HCEC 1CT (cell line): ENCODE results near the gene LHX6.

Source experiments
- DNase-seq: peaks from one replicate; pipeline ENCODE4 v3.0.0-alpha.2; 2017

The LHX6 gene

DNA sequence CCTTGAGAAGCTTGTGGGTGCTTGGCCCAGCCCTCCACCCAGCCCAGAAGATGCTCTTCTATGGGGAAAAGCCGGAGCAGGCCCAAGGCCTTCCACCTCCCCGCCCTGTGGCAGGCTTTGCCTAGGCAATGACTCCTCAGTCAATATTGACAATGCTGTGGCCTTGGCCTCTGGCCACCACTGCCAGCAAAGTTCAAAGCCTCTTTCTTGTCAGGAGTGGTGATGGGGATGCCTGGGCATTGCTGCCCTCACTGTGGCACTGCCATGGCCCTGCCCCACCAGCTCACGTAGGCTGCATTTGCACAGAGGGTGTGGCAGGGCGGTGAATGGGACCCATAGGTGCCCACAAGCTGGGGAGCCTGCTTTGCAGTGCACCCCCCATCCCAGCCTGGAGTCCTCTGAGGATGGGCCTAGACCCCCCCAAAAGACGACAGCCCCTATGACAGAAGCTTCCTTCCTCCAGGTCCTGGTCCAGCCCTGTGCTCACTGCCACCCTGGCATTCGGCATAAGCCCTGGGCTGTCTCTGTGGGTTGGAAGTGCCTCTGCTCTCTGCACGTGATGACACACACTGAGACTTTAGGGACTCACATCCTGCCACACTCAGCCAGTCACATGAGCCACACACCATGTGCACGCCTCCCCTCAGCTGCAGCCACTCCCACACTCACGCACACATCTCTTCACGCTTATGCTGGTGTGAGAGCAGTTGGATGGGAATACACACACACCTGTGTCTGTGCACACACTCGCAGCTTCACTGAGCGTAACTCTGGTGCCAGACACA lies 38.0 kb downstream of the LHX6 start:
- no peak for DNase-seq

DNA sequence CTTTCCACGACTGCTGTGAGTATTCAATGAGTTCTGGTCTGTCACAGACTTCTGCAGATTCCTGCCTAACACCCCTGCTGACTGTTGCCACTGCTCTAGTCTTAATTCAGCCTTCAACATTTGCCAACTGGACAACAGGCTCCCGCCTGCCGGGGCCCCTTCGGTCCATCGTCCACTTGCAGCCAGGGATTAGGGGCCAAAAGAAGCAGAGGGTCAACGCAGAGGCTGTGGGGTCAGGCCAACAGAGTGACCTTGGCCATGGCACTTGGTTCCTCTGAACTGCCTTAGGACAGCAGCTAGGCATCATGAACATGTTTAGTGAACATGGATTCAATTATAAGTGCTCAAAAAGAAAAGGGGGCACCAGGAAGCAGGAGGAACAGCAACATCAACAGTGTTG lies 40.4 kb downstream of the LHX6 start:
- DNase-seq, result no peak

DNA sequence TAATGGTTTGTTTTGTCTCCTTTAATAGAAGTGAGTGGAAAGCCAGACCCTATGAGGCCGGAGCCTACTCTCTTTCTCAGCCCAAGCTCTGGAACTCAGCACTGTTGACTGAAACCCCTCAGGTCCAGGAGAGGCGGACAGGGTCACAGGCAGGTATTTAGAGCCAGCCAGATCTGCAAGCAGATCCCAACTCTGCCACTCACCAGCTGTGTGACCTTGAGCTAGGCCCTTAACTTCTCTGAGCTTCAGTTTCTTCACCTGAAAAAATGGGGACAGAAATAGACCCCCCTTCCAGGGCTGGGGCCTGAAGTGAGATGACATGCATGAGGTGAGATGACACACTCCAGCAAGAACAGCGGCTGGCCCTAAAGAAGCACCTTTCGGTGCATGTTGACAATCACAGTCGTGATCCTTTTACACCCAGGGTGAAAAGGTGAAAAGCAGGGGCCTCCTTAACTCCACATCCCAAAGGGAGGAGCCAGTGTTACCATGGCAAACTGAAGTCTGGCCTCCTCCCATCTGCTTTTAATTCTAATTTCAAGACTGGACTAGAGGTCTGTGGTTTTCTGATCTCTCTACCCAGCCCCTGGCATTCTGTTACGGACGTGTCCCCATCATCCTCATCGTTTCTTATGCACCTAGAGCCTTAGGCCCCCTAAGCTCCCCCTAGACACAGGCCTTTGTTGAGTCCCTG lies 41.8 kb downstream of the LHX6 start:
- DNase-seq, result no peak

DNA sequence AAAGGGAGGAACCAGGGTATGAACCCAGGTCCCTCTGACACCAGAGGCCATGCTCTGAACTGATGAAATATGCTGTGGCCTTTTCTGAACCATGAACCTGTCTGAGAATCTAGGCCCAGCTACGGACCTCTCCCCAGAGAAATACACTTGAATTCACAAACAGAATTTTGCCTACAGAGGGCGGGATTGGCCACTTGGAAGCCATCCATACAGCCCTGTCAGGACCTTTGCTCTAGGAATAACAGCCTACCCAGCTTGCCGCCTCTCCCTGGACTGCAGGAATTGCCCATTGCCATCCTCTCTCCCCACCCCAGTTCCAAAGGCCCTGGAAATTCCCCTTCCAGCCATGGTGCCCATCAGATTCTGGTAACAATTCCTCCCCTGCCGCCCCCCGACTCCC lies 42.5 kb downstream of the LHX6 start:
- DNase-seq, result no peak

DNA sequence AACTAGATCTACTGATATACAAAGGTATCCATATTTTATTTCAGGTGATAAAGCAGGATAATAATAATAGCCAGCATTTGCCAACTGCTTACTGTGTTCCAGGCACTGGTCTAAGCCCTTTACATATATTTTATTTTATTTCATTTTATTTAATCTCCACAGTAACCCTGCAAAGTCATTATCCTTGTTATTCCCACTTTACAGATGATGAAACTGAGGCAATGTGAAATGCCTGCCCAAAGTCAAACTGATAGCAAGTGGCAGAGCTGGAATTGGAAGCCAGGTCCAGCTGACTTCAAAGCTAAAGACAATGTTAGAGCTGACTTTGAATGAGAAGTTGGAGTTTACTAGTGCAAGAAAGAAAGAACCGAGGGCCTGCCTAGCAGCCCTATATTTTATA lies 44.2 kb downstream of the LHX6 start:
- DNase-seq, result no peak

DNA sequence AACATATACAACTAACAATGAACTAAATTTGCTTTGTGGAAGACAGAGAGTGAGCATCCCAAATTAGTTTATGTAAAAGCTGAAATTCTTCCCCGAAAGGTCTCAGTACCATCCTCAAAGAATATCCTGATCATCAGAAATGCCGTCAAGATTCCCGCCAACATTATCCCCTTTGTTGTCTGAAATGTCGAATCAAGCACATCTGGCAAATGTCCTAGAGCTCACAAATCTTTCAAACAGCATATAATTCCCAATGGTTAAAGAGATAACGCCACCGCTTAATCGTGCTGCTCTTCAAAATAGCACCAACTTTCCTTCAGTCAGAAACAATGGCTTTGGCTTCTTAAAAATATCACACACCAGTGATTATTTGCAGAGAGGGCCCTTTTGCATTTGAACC lies 45.3 kb downstream of the LHX6 start:
- no peak for DNase-seq

DNA sequence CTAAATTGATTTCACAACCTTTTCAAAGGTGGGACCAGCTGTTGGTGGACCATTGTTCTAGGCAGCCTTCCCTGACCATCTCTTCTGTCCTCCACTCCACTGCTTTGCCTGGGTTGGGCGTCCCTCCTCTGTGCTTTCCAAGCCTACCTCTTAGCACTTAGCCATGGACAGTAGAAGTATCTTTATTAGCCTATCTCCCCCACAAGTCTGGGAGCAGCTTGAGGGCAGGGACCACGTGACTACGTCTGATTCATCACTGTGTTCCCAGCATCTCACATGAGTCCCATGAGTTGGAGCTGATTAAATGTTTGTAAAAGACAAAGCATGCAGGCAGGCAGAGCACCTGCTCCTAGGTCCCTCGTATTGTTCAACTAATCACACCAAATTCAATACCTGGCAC lies 48.1 kb downstream of the LHX6 start:
- DNase-seq, result peak; percentile 80

DNA sequence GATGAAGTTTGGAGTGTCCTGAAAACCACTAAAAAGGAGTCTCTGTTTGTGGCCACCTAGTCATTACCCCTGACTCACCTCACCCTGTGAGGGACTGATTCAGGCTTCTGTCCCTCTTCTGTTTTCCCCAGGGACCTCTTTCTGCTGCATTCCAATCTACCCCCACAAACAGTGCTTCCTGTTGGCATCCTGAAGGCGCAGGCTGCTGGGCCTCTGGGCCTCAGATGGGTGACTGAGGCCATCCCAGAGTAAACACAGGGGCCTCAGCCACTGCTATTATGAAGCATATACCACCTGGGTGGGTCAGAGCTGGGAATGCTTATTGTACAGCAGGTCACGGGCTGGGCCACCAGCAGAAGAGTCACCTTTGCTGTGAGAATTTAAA lies 49.1 kb downstream of the LHX6 start:
- DNase-seq, result no peak

DNA sequence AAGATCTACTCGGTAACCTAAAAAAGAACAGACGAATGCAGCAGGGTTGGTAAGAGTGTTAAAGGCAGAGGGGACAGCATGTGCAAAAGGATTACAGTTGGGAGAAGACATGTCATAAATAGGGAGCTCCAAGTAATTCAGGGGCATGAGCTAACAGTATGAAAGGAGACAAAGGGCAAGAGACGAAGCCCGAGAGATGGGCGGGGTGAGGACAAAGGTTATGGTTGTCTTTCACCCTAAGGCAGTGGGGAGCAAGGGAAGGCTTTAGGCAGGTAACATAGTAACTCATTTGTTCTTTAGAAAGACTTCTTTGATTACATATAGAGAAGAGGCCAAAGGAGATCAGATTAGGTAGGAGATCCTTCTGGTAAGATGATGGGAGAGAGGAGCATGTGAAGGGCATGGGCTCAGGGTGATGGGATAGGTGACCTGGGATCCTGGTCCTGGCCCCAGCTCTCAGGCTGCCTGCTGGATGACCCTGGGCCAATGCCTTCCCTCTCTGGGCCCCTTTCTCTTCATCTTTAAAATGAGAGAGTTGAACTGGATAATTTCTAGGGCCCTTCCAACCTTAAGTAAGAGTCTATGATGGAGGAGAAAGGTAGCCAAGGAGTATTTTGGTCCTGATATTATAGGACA lies 49.6 kb downstream of the LHX6 start:
- DNase-seq, result no peak

DNA sequence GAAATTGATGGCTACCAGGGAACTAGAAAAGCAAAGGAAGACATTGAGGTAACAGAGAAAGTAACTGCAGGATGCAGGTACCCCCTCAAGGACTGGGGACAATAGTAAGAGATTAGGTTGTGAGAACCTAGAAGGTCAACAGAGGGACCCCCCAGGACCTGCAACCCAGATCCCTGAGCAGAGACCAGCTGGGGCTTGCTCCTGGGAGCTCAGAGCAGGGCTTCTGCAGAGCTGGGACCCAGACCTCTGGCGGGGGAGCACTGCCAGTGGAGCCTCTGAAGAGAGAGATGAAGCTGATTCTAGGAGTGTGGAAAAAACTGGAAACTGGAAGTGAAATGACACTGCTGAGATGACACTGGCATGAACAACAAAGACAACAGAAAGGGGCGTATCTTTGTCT lies 51.8 kb downstream of the LHX6 start:
- no peak for DNase-seq

DNA sequence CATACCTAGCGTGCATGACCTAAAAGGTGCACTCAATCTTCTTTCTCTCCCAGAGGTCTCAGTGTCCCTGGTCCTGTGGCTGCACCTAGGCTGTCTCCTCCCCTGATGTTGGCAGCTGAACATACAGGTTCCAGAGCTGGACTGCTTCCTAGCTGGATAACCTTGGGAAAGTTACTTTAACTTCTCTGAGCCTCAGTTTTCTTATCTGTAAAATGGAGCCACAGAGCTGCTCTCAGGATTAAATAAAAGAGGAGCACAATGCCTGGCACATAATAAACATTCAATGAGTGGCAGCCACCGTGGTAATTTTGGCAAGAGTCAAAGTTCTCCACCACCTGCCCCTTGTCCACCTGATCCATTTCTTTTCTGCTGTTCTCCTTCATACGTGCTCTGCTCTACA lies 55.1 kb downstream of the LHX6 start:
- no peak for DNase-seq

DNA sequence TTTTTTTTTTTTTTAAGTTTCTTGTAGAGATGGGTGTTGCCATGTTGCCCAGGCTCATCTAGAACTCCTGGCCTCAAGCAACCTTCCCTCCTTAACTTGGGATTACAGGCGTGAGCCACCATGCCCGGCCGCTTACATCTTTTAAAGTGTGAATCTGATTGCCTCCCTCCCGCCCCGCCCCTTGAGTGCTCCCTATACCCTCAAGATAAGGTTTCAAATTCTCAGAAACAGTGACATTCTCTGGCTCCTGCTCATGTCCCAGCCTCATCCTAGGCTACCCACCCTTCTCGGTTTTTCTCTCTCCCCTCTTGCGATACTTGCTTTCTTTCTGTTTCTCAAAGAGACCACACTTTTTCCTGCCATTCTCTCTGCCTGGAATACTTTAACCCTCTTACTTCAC lies 56.6 kb downstream of the LHX6 start:
- no peak for DNase-seq

DNA sequence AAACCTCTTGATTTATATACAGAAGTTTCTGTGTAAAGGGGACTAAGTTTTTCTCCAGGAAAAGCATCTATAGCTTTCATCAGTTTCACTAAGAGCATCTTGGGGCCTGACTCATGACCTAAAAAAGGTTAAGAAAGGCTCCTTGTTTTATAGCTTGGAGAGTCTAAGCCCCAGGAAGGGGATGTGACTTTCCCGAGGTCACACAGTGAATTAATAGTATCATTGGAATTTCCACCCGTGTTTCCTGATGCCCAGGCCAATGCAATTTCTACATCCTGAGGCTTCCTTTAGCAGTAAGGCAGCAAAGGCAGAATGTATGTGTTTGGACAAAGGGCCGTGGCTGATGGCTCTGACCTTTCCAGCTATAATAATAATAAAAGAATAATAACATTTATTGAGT lies 60.4 kb downstream of the LHX6 start:
- peak; percentile 8 for DNase-seq

DNA sequence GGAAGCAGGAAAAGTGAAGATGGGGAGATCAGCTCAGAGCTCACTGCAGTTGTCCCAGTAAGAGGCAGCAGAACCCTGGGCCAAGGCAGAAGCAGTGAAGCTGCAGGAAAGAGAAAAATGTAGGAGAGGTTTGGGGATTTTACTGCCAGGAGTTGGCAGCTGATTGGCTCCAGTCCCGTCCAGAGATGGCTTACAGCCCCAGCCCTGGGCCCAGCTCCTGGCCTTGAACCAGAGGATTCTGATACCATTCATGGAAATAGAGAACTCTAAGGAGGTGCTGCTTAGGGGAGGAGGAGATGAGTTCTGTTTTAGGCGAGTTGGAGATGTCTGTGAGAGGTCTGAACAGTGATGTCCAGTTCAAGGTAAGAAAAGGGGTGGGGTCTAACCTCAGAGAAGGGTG lies 64.5 kb downstream of the LHX6 start:
- no peak for DNase-seq

DNA sequence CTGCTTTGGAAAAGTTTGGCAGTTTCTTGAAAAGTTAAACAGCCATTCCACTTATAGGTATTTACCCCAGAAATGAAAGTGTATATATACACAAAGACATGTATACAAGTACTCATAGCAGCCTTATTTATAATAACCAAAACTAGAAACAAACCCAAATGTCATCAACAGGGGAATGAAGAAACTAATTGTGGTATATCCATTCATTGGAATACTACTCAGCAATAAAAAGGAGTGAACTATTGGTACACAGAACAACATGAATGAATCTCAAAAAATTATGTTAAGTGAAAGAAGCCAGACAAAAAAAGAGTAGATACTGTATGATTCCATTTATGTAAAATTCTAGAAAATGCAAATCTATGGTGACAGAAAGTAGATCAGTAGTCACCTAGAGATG lies 66.3 kb downstream of the LHX6 start:
- no peak for DNase-seq

DNA sequence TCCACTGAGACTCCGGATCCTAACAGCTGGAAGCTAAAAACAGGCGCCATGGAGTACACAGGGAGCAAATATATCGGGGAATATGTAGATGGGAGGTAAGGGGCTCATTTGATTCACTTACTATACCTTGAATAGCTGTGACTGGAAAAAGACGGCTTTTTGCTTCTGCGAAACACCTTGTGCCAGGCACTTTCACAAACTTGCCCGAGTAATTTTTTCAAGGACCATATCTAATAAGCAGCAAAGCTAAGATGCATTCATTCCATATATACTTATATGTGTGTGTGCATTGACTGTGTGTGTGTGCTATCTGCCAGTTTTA lies 68.9 kb downstream of the LHX6 start:
- DNase-seq, result no peak

DNA sequence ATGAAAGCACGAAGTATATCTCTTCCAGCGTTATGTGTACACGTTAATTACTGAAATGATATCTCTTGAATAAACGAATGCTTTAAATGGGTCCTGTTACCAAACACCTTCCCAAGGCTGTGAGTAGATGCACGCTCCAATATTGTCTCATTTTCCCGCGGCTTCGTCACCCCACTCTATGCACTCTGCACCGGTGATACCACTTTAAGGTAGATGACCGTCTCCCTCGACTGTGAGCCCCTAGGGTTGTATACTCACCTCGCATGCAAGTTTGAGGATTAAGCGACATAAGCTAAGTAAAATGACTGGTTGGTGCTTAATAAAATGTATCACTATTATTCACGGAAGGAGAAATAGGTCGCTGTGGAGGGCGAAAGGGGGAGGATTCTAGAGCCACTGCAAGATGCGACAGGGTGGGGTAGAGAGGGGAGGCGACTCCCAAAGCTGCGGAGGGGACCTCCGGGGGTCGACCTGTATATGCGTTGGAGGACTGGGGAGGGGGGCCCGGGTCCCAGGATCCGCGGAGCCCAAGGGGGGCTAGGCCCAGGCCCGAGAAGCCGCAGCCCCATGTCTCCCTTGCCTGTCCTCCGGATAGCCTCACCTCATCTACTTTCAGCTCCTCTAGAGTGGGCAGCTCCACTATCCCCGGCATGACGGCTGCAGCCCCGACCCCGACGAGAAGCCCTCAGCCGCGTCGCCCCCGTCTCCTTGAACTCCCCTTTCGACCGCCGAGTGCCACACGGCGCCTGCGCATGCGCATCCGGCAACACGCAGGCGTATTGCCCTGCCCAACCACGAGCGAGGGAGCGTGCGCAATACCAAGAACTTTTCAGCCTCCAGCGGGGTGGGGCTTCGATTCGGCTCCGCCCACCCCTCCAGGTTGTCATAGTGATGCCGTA lies 69.5 kb downstream of the LHX6 start, which contains the start of the genes MORN5 and NDUFA8:
MORN5 (plus strand) TSS at position 883 of the 899 bp plus-strand sequence. CDS start 65 bp downstream, outside the sequence.
NDUFA8 (minus strand) TSS at position 754 of the 899 bp plus-strand sequence; CDS start at position 652, 102 bp downstream.
- peak; percentile 94 for DNase-seq

DNA sequence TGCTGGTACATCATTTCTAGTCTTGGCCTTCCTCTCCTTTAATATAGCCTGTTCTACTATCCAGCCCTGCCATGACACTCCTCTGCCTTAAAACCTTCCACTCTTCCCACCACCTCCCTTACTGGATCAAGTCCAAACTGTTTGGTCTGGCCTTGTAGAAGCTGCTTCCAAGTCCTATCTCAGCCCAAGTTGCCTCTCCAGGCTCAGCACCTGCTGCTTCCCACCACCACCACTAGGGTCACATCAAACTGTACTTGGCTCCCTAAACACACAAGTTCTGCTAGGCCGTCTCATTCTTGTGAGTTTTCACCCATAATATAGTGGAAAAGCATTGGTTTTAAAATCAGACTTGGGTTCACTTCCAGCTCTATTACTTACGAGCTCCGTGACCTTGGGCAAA lies 70.6 kb downstream of the LHX6 start:
- DNase-seq, result peak; percentile 59

DNA sequence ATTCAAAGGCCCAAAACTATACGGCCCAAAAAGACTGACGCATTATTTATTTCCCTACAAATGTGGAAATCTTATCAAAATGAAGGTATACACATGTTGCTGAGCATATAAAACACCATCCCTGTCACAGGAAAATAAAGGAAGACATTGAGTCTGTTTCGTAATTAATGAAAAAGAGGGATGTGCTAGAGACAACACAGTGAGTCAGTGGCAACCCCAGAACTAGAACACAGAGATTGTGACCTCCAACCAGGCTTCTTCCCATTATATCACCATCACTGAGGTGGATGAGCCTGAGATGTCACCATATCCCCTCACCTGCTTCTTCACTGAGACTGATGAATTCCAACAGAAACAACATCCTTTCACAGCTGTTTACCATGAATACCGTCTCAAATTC lies 73.0 kb downstream of the LHX6 start:
- DNase-seq, result no peak
